HG03039 (cell line): ENCODE results near the gene SPATA31A1.
"Not testable (repeated sequence)": the region's sequence is repeated elsewhere in the genome, so short reads cannot be mapped to it uniquely, and the experiment has no call there.

Experiments
- ATAC-seq: cut with Tn5 transposase; IDR thresholded peaks from one replicate; pipeline ENCODE4 v1.9.1; 2021; ENCODE audit warnings: mild to moderate bottlenecking, moderate library complexity; ENCODE audit not compliant: unreplicated experiment

The SPATA31A1 gene

GRCh38 chr9:39355369-39355768 is at the start of gene SPATA31A1:
SPATA31A1 (plus strand) TSS chr9:39355669; CDS start chr9:39355731, 62 bp downstream.
- ATAC-seq, result not testable (repeated sequence)

- ATAC-seq, result not testable (repeated sequence)
These were observed 52.1 kb downstream of the SPATA31A1 start for GRCh38 chr9:39407261-39408204.

- ATAC-seq, result not testable (repeated sequence)
These were observed 55.9 kb downstream of the SPATA31A1 start for GRCh38 chr9:39411254-39411940.
